HG03196 (cell line): ENCODE results near the gene SLC26A8.
"Not testable (repeated sequence)": the region's sequence is repeated elsewhere in the genome, so short reads cannot be mapped to it uniquely, and the experiment has no call there.

Experiments used
- ATAC-seq: cut with Tn5 transposase; IDR thresholded peaks from one replicate; pipeline ENCODE4 v1.9.1; 2021; ENCODE audit not compliant: unreplicated experiment

SLC26A8 gene

GRCh38 chr6:35919085-35919826 is 105.2 kb downstream of the SLC26A8 start:
- peak; percentile 13 for ATAC-seq

GRCh38 chr6:35916893-35917292 is 107.5 kb downstream of the SLC26A8 start:
- ATAC-seq: not testable (repeated sequence)

DNA sequence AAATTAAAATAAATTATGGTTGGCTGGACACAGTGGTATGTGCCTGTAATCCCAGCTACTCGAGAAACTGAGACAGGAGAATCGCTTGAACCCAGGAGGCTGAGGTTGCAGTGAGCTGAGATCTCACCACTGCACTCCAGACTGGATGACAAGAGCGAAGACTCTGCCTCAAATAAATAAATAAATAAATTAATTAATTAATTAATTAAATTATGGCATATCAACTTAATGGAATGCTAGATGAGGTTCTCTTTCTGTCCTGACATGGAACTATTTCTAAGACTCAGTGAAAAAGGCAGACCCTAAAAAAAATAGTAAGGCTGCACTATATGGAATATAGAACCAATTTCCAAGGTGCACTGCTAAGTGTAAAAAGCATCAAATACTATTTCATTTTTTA is 108.4 kb downstream of the SLC26A8 start:
- no peak for ATAC-seq

DNA sequence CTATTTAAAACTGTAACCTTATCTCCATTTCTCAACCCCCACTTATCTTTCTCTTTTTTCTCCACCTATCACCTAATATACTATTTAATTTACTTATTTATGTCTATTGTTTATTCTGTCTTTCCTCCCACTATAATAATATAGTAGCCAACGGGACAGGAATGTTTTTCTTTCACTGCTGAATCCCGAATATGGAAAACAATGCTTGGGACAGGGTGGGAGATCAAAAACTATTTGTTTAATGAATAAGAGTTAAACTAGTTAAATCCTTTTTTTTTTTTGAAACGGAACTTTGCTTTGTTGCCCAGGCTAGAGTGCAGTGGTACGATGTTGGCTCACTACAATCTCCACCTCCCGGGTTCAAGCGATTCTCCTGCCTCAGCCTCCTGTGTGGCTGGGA is 109.9 kb downstream of the SLC26A8 start:
- no peak for ATAC-seq

DNA sequence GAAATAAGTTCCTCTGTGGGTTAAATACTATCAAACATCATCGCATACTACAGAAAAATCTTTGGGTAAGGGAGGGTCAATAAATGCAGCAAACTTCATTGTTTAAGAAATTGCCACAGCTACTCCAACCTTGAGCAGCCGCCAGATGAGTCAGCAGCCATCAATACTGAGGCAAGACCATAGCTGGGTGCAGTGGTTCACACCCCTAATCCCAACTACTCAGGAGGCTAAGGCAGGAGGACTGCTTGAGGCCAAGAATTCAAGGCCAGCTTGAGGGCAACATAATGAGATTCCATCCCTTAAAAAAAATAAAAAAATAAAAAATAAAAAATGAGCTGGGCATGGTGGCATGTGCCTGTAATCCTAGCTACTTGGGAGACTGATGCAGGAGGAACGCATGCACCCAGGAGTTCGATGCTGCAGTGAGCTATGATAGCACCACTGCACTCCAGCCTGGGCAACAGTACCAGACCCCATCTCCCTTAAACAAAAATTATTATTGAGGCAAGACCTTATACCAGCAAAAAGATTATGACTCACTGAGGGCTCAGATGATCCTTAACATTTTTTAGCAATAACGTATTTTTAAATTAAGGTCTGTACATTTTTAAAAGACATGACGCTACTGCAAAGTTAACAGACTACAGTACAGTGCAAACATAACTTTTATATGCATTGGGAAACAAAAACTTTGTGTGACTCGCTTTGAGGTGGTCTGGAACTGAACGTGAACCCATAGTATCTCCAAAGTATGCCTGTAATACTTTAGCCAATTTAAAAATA is 112.4 kb downstream of the SLC26A8 start:
- no peak for ATAC-seq

GRCh38 chr6:35909571-35909970 is 114.9 kb downstream of the SLC26A8 start:
- not testable (repeated sequence) for ATAC-seq

DNA sequence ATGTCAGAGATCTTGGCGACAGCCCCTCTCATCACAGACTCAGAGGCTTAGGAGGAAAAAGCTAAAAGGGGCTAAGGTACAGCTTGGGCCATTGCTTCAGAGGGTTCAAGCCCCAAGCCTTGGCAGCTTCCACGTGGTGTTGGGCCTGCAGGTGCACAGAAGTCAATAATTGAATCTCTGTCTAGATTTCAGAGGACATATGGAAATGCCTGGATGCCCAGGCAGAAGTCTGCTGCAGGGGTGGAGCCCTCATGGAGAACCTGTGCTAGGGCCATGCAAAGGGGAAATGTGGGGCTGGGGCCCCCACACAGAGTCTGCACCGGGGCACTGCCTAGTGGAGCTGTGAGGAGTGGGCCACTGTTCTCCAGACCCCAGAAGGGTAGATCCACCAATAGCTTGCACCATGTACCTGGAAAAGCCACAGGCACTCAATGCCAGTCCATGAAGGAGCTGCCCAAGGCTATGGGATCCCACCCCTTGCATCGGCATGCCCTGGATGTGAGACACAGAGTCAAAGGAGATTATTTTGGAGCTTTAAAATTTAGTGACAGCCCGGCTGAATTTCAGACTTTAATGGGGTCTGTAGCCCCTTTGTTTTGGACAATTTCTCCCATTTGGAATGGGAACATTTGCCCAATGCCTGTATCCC is 115.6 kb downstream of the SLC26A8 start:
- ATAC-seq: not testable (repeated sequence)

DNA sequence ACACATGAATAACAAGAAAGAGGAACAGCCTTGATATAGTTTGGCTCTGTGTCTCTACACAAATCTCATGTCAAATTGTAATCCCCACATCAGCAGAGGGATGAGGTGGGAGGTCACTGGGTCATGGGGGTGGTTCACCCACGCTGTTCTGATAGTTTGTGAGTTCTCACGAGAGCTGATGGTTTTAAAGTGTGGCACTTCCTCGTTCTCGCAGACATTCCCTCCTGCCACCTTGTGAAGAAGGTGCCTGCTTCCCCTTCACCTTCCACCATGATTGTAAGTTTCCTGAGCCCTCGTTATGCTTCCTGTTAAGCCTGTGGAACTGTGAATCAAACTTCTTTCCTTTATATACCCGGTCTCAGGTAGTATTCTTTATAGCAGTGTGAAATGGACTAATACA is 116.7 kb downstream of the SLC26A8 start:
- ATAC-seq: no peak

GRCh38 chr6:35906499-35906846 is 118.0 kb downstream of the SLC26A8 start:
- no peak for ATAC-seq

DNA sequence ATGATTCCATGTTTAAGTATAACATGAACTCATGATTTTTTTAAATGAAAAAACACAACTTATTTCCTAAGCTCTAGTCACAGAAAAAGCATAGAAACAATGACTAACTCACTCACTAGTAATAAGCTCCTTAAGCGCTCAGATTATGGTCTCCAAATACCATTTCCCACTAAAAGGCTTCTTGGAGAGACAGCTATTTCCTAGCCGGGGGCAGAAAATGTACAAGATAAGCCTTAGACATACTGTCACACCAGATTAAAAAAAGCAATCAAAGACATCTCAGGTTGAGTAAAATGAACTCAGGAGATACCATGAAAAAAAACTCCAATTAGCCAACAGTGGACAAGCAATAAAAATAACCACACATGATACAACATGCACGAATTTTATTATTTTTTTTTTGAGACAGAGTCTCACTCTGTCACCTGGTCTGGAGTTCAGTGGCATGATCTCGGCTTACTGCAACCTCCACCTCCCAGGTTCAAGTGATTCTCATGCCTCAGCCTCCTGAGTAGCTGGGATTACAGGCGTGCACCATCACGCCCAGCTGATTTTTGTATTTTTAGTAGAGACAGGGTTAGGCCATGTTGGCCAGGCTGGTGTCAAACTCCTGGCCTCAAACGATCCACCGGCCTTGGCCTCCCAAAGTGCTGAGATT is 118.5 kb downstream of the SLC26A8 start:
- ATAC-seq: no peak

DNA sequence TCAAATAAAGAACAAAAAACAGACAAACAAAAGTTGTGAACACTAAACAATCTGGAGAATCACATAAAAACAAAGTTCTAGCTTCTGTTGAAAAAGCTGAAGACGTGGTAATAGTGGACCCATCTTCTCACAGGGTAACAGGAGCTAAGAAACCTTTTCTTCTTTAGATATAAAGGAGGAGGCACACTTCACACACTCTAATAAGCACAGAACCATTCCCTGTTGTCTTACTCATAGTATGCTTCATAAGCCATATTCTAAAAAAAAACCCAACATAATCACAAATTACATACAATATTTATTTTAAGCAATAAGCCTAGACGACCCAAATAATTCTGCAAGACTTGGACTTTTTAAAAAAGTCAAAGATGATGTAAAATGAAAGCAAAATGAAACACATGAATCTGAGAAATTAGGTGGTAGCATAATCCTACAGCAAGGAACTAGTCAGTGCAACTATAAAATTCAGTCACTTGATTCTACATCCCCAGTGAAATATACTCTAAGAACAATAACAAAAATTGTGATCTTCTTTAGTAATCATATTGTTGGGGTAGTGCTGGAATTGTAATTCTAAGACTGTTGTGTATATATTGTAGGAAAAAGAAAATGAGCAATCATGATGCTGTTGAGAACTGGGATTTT is 119.2 kb downstream of the SLC26A8 start:
- no peak for ATAC-seq

DNA sequence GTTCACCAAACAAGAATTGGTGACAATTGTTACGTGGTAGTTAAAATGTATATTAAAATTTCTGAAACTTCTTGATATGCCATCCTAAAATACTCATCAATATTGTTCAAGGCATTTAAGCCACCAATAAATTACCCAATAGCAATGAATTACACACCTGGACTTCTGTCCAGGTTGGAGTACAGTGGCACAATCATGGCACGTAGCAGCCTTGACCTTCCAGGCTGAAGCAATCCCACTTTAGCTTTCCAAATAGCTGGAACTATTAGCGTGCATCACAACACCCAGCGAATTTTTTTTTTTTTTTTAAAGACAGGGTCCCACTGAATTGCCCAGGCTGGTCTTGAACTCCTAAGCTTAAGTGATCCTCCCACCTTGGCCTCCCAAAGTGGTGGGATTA is 120.8 kb downstream of the SLC26A8 start:
- ATAC-seq: no peak

DNA sequence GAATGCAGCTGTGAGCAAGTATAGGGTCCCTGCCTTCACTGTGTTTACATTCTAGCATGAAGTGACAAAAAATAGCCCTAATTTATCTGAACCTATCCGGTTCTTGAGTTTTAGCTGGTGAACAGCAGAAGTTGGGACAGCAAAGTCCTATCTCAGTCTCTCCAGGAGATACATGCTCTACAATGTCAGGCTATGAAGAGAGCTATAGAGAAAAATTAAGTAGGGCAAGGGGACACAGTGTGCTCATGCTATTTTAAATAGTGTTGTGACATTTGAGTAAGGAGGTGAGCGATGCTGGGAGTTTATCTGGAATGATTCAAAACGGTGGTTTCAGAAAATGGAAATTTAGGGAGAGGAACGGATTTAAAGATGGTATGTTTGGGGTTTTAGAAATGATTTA is 124.0 kb downstream of the SLC26A8 start:
- ATAC-seq: no peak

- ATAC-seq: no peak
Measured at GRCh38 chr6:35898003-35898402, 126.4 kb downstream of the SLC26A8 start.

DNA sequence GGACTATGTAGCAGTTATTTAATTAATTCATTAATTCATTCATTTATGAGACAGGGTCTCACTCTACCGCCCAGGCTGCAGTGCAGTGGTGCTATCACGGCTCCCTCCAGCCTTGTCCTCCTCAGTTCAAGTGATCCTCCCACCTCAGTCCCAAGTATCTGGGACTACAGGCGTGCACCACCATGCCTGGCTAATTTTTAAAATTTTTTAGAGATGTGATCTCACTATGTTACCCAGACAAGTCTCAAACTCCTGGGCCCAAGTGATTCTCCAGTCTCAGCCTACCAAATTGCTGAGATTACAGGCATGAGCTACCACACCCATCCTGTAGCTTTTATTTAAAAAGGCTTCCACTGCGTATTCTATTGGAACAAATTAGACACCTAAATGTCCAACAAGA is 127.0 kb downstream of the SLC26A8 start:
- ATAC-seq: no peak

DNA sequence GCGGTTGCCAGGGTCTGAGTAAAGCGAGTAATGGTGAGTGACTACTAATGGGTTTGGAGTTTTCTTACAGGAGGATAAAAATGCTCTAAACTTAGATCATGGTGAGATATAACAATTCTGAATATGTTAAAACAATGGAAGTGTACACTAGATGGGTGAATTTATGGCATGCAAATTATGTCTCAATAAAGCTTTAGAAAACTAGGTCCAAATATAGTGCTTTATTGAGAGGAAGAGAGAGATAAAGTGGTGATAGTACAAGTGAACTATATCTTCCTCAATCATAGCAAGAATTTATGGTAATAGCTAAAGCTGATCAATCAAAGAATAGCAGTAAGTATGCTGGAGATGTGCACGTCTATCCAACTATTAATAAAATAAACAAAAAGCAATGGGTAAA is 127.4 kb downstream of the SLC26A8 start:
- no peak for ATAC-seq

GRCh38 chr6:35896228-35896627 is 128.2 kb downstream of the SLC26A8 start:
- no peak for ATAC-seq

DNA sequence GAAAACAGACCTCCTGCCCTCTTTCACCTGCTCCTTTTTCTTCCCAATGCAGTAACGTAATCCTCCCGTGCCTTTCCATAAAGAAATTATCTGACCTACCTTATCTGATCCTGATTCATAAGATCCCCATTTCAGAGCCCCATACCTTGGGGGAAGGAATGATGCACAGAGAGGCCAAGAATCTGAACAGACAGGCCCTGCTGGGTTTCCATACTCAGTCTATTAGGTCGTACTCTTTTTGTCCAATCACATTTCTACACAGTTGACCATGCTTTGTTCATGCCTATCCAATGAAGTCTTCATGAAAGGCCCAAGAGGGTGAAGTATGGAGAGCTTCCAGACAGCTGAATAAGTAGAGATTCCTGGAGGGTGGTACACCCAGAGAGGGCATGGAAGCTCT is 128.9 kb downstream of the SLC26A8 start:
- no peak for ATAC-seq

GRCh38 chr6:35894776-35895175 is 129.7 kb downstream of the SLC26A8 start:
- no peak for ATAC-seq
